Measurements from ENCODE around the gene OR51T1.

DNA sequence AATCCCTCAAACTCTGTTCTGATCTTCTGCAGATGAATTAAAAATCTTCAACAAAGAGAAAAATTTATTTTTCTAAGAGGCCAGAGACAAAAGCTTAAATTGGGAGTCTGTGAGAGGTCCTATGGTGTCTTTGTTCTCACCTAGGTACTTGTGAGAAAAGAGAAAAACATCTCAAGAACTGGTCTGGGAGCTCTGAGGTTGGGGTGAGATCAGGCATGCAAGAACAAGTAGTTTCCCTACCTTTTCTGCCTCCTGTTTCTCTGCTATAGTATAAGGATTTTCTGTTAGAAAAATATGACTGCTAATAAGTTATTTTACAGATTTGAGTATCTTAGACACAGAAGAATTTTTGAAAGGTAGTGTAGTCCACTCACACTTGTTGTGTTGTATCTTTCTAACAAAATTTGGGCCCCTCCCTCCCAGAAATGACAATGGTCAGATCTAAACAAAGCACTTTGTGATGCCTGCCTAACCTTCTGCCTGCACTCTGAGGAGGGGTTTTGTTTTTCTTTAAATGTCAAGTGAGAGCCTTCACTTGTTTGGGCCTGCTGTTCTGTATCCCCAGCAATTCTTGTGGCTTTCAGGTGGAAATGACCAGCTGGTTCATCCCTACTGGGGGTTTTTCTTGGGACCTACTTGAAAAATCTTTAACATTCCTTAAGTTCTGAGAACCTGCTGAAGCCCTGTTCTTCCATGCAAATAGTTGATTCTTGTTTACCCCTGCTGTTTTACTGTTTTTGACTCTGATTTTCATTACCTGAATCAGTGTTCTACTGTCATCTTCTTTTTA is 19.1 kb upstream of the OR51T1 start:
- TF ChIP-seq, protein P1, sequence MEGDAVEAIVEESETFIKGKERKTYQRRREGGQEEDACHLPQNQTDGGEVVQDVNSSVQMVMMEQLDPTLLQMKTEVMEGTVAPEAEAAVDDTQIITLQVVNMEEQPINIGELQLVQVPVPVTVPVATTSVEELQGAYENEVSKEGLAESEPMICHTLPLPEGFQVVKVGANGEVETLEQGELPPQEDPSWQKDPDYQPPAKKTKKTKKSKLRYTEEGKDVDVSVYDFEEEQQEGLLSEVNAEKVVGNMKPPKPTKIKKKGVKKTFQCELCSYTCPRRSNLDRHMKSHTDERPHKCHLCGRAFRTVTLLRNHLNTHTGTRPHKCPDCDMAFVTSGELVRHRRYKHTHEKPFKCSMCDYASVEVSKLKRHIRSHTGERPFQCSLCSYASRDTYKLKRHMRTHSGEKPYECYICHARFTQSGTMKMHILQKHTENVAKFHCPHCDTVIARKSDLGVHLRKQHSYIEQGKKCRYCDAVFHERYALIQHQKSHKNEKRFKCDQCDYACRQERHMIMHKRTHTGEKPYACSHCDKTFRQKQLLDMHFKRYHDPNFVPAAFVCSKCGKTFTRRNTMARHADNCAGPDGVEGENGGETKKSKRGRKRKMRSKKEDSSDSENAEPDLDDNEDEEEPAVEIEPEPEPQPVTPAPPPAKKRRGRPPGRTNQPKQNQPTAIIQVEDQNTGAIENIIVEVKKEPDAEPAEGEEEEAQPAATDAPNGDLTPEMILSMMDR (IDR thresholded peaks at IDR 0.05), result no peak
- TF ChIP-seq POLR2A (IDR thresholded peaks at IDR 0.05), result no peak

All from Peyer's patch (tissue), 4 donors.